Muscle layer of colon (tissue), 2 donors: ENCODE results near the gene MESP1.
"Not testable (repeated sequence)": the region's sequence is repeated elsewhere in the genome, so short reads cannot be mapped to it uniquely, and the experiment has no call there.

Experiments used
- H3K27ac ChIP-seq: one replicate; pipeline ENCODE4 v1.7.0; 2013; ENCODE audit warnings: low read depth, mild to moderate bottlenecking, low read length, moderate library complexity
- H3K27me3 ChIP-seq, 2 donors: one replicate each; pipeline ENCODE4 v1.7.0; 2013; ENCODE audit warnings: low read length in 2 of 2, mild to moderate bottlenecking in 2 of 2; ENCODE audit not compliant: insufficient read depth in 2 of 2, control insufficient read depth in 1 of 2
- H3K36me3 ChIP-seq: one replicate; pipeline ENCODE4 v1.7.0; 2013; ENCODE audit warnings: mild to moderate bottlenecking, low read length; ENCODE audit not compliant: insufficient read depth
- H3K4me1 ChIP-seq: one replicate; pipeline ENCODE4 v1.7.0; 2013; ENCODE audit warnings: mild to moderate bottlenecking, low read length; ENCODE audit not compliant: insufficient read depth
- H3K4me3 ChIP-seq, 2 donors: one replicate each; pipeline ENCODE4 v1.7.0; 2013; ENCODE audit warnings: low read length in 2 of 2, low read depth in 1 of 2, mild to moderate bottlenecking in 1 of 2, moderate library complexity in 1 of 2
- H3K9ac ChIP-seq: one replicate; pipeline ENCODE4 v1.7.0; 2013; ENCODE audit warnings: low read length
- H3K9me3 ChIP-seq: one replicate; pipeline ENCODE4 v1.7.0; 2013; ENCODE audit warnings: mild to moderate bottlenecking, low read length
- donor health status: abdominal sarcoma.
- donor health status: Adenocarcinoma of cecum.

MESP1 gene

DNA sequence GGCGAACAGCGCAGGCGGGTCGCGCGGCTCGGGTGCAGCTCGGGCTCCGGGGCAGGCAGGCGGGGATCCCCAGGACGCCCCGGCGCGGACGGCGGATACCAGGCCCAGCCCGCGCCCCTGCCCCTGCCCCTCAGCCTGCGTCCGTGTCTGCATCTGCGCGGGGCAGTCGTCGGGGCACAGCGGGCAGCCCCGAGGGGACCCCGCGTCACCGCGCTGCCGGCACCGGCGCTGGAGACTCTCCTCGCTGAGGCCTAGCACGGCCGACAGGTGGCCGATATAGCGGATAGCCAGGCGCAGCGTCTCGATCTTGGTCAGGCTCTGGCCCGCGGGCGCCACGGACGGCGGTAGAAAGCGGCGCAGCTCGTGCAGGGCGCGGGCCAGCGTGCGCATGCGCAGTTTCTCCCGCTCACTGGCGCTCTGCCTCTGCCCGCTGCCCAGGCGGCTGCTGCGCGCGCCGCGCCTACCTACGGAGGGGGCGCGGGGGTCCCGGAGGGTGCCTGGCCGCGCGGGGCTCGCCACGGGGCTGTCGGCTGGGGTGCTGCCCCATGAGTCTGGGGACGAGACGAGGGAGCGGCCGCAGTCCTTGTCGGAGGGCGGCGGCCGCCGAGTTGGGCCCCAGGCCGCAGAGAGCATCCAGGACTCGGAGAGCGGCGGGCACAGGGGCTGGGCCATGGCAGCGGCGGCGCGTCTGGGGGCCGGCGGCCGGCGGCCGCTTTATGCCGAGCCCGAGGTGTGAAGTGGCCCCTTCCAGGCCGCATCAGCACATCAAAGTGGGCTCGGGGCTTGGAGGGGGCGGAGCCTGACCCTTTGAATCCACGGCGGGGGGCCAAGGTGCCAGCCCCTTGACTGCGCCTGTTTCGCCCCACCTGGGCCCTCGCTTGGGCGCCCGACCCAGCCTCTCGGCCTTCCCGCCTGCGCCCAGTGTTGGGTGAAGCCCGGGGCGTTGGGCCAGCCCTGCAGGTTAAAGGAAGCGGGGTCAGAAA is at the start of gene MESP1:
Gene MESP1 (minus strand): TSS at position 690 of the 983 bp plus-strand sequence. CDS start 18 bp downstream, at position 672.
- no peaks in the 10 kb centered on the region for H3K36me3 ChIP-seq
- no peaks in the 10 kb centered on the region for H3K27me3 ChIP-seq
- H3K27ac ChIP-seq = peak within 1 kb of the TSS; percentile 65
- H3K4me3 ChIP-seq = peak within 1 kb of the TSS; percentile 56 to 73
- H3K9me3 ChIP-seq = no peaks in the 10 kb centered on the region
- H3K4me1 ChIP-seq = no peaks in the 10 kb centered on the region
- no peak within 1 kb of the TSS for H3K9ac ChIP-seq

DNA sequence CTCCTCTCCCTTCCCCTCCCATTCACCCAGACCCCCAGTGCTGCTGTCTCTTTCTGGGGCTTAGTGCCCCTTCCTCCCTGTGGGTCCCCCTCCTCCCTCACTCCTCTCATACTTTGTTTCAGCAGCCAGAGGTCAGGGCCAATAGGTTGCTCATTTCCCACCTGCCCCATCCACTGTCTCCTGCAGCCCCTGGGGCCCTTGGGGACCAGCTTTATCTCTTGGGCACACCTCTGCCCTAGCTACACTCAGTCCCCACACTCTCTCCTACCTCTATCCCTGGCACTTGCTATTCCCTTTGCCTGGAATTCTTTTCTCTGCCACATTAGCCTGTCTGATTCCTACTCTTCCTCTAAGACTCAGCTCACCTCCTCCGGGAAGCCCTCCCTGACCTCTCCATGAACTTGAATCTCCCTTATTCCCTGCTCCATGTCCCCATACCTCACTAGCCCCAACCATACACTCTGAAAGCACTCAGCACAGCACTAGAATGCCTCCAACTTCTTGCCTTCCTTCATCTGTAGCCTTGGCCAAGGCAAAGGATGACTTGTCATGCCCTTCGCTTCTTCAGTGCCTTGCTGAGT is 49.0 kb upstream of the MESP1 start:
- no peak overlapping the region for H3K4me3 ChIP-seq
- no peaks in the 10 kb centered on the region for H3K36me3 ChIP-seq
- H3K9me3 ChIP-seq = no peaks in the 10 kb centered on the region
- H3K27ac ChIP-seq = no peak overlapping the region
- no peaks in the 10 kb centered on the region for H3K27me3 ChIP-seq
- no peaks in the 10 kb centered on the region for H3K4me1 ChIP-seq
- H3K9ac ChIP-seq = no peak overlapping the region

DNA sequence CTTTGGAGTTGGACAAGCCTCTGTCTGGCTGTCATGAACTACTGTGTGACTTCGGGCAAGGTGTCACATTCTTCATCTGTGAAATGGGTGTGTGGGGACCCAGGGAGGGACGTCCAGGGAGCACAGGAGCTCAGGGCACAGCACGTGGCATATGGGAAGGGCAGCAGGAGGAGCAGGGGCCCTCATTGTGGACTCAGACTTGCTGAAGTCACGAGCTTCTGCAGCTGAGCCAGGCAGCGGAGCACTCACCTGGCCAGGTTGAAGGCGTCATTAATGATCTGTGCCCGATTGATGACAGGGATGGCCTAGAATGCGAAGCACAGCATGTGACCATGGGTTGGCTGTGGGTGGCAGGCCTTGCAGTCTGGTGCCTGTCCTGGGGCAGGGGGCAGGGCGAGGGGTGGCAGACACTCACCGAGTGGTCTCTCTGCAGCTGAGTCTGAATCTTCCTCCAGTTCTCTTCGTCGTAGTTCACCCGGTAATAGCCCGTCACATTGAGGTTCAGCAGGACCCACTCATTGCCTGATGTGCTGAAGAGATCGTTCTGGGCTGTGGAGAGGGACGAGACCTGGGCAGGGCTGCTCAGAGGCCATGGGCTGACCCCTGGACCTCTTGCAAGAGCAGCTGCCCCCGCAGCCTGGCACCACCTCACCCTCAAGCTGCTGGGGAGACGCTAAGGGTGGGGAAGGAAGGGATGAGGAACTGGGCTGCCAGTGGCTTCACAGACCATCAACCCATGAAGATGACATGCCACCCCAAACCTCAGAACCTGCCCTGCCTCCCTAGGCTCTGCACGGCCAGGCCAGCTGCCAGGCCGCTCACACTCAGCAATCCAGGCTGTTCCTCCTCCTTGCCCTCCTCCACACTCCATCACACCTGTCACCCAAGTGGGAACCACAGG is 48.2 kb upstream of the MESP1 start:
- H3K27ac ChIP-seq = no peak overlapping the region
- H3K4me3 ChIP-seq = no peak overlapping the region
- no peak overlapping the region for H3K9ac ChIP-seq
- no peaks in the 10 kb centered on the region for H3K4me1 ChIP-seq
- H3K9me3 ChIP-seq = no peaks in the 10 kb centered on the region
- H3K27me3 ChIP-seq = no peaks in the 10 kb centered on the region
- no peaks in the 10 kb centered on the region for H3K36me3 ChIP-seq

DNA sequence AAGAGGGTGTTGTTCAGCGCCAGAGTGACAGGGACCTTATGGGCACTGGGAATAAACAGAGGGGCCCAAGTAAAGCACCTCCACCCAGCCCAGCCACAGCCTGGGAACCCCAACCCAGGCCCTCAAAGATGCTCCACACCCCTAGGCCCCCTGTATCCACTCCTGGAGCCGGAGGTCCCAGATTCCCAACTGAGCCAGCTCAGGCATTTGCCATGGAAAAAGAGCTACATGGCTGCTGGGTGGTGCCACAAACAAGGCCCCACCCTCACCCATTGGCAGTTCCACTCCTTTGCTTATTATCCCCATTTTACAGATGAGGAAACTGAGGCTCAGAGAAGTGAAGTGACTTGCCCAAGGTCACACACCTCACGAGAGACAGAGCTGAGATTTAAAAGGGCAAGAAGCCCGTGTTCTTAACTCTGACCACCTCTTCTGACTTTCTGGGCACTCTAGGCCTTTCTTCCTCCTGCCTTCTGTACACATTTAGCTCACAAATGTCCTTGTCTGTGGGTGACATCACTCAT is 46.7 kb upstream of the MESP1 start:
- Histone ChIP-seq H3K4me1 (no peaks in the 10 kb centered on the region), H3K4me3 (no peak overlapping the region), H3K9me3 (no peaks in the 10 kb centered on the region), H3K9ac (no peak overlapping the region), H3K27me3 (no peaks in the 10 kb centered on the region), H3K36me3 (no peaks in the 10 kb centered on the region), H3K27ac (no peak overlapping the region)

DNA sequence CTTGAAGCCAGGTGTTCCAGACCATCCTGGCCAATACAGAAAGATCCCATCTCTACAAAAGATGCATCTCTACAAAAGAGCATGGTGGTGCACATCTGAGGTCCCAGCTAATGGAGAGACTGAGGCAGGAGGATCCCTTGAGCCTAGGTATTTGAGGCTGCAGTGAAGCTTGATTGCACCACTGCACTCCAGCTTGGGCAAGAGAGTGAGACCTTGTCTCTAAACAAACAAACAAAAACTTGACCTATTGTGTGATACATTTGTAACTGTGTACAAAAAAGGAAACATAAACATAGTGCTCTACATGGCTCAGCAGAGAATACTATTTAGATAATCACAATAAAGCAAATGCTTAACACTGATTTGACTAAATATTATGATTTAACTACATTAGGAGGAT is 44.9 kb upstream of the MESP1 start:
- Histone ChIP-seq H3K9ac (no peak overlapping the region), H3K9me3 (no peaks in the 10 kb centered on the region), H3K4me3 (no peak overlapping the region), H3K36me3 (no peaks in the 10 kb centered on the region), H3K27ac (no peak overlapping the region), H3K4me1 (no peaks in the 10 kb centered on the region), H3K27me3 (no peaks in the 10 kb centered on the region)

- H3K4me3 ChIP-seq = no peak overlapping the region
- H3K27ac ChIP-seq = no peak overlapping the region
- H3K4me1 ChIP-seq = no peaks in the 10 kb centered on the region
- no peaks in the 10 kb centered on the region for H3K36me3 ChIP-seq
- no peak overlapping the region for H3K9ac ChIP-seq
- no peaks in the 10 kb centered on the region for H3K27me3 ChIP-seq
- no peaks in the 10 kb centered on the region for H3K9me3 ChIP-seq
Observed at GRCh38 chr15:89794627-89795241, 43.7 kb upstream of the MESP1 start.

DNA sequence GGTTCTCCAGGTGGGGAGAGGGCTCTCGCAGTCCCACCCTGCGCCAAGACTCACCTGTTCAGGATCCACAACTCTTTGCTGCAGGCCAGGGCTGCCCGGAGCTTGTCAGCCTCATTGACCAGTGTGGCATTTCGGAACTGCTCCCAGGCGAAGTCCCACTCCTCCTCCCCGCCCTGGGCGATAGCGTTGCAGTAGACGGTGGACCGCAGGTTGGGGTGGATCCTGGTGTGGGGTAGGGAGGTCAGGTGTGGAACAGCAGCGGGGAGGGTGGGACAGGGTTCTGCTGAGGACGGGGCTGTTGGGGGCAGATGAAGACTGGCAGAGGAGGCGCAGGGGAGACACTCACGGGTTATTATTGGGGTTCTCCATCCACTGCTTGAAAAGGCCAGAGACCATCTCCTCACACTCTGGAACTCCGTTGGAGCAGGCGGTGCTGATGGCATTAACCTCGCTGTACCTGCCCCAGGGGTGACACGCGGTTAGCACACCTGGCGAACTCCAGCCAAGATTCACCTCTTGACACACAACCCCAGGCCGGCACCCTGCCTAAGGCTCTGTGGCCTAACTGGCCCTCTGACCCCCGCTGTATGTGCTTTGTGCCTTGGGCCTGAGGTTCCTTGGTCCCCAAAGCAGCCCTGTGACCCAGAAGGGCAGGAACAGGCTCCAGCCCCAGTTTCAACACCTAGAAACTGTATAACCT is 41.2 kb upstream of the MESP1 start:
- Histone ChIP-seq H3K9me3 (no peaks in the 10 kb centered on the region), H3K36me3 (no peaks in the 10 kb centered on the region), H3K4me3 (no peak overlapping the region), H3K9ac (no peak overlapping the region), H3K27me3 (no peaks in the 10 kb centered on the region), H3K4me1 (no peaks in the 10 kb centered on the region), H3K27ac (no peak overlapping the region)

- H3K27ac ChIP-seq = no peak overlapping the region
- no peak overlapping the region for H3K9ac ChIP-seq
- H3K9me3 ChIP-seq = no peaks in the 10 kb centered on the region
- H3K36me3 ChIP-seq = no peaks in the 10 kb centered on the region
- H3K4me3 ChIP-seq = no peak overlapping the region
- no peaks in the 10 kb centered on the region for H3K27me3 ChIP-seq
- H3K4me1 ChIP-seq = no peaks in the 10 kb centered on the region
Observed at GRCh38 chr15:89790661-89791060, 39.6 kb upstream of the MESP1 start.

DNA sequence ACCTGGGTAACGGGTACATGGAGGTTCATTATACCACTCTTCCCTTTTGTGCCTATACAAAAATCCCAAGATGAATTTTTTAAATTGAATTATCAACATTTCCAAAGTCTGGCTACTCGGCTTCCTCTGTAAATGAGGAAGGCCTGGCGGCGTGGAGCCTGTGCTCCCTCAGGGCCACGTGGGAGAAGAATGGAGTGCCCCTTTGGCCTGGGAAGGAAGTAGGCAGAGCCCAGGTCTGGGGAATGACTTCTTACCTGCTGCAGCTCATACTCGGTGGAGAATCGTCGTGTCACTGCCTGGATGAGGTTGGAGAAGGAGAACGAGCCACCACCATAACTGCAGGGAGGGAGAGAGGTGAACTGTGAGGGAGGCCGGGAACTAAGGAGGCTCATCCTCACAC is 39.2 kb upstream of the MESP1 start:
- Histone ChIP-seq H3K36me3 (no peaks in the 10 kb centered on the region), H3K27ac (no peak overlapping the region)

DNA sequence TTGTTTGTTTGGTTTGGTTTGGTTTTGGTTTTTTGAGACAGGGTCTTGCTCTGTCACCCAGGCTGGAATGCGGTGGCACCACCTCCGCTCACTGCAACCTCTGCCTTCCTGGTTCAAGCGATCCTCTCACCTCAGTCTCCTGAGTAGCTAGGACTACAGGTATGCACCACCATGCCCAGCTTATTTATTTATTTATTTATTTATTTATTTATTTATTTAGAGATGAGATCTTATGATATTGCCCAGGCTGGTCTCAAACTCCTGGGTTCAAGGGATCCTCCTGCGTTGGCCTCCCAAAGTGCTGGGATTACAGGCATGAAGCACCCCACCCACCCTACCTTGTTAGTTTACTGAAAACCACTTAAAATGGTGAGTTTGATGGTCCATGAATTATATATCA is 37.5 kb upstream of the MESP1 start:
- not testable (repeated sequence) for H3K27me3 ChIP-seq, H3K4me3 ChIP-seq, H3K36me3 ChIP-seq, H3K9me3 ChIP-seq, H3K27ac ChIP-seq, H3K4me1 ChIP-seq, H3K9ac ChIP-seq

More for the DNA sequence above, 39.2 kb upstream of the MESP1 start:
- Histone ChIP-seq H3K4me1 (no peaks in the 10 kb centered on the region), H3K9ac (no peak overlapping the region), H3K4me3 (no peak overlapping the region), H3K9me3 (no peaks in the 10 kb centered on the region), H3K27me3 (no peaks in the 10 kb centered on the region)
